H9 (cell line): Measurements from ENCODE around the gene SALL3. TPM values are rescaled to one million over a fixed set of nuclear protein-coding genes. Genes with fewer than 3 reads are reported as not detected.
A peak's percentile ranks its signal among the peaks of the same experiment; 100 is the strongest.

ENCODE experiments used
- DNase-seq: peaks from one replicate; pipeline ENCODE4 v3.0.0-alpha.2; 2017
- H2AFZ ChIP-seq: one replicate; pipeline ENCODE4 v1.6.1; 2013; ENCODE audit warnings: mild to moderate bottlenecking, low read length, control low read depth, moderate library complexity
- H2AK5ac ChIP-seq: 2 replicates; pipeline ENCODE4 v1.6.1; 2013; ENCODE audit warnings: low read length, control low read depth, mixed read lengths; ENCODE audit not compliant: insufficient read length
- H2BK120ac ChIP-seq: one replicate; pipeline ENCODE4 v1.6.1; 2013; ENCODE audit warnings: low read depth, mild to moderate bottlenecking, low read length, control low read depth, inconsistent platforms; ENCODE audit not compliant: poor library complexity, severe bottlenecking
- H2BK12ac ChIP-seq: 2 replicates; pipeline ENCODE4 v1.6.1; 2013; ENCODE audit warnings: low read length, control low read depth, mixed read lengths, low read depth; ENCODE audit not compliant: insufficient read length
- H2BK15ac ChIP-seq: 2 replicates; pipeline ENCODE4 v1.6.1; 2013; ENCODE audit warnings: low read depth, low read length, control low read depth
- H2BK20ac ChIP-seq: one replicate; pipeline ENCODE4 v1.6.1; 2013; ENCODE audit warnings: low read depth, mild to moderate bottlenecking, low read length, control low read depth, inconsistent platforms; ENCODE audit not compliant: poor library complexity, severe bottlenecking
- H2BK5ac ChIP-seq: 2 replicates; pipeline ENCODE4 v1.6.1; 2013; ENCODE audit warnings: low read length, control low read depth, mixed read lengths; ENCODE audit not compliant: insufficient read length
- H3K14ac ChIP-seq: 2 replicates; pipeline ENCODE4 v1.6.1; 2013; ENCODE audit warnings: low read length, control low read depth; ENCODE audit not compliant: insufficient read depth
- H3K18ac ChIP-seq: 2 replicates; pipeline ENCODE4 v1.6.1; 2013; ENCODE audit warnings: low read depth, mild to moderate bottlenecking, mixed read lengths, low read length, control low read depth; ENCODE audit not compliant: insufficient read length
- H3K23ac ChIP-seq: 2 replicates; pipeline ENCODE4 v1.6.1; 2013; ENCODE audit warnings: low read length, control low read depth, mixed read lengths, low read depth; ENCODE audit not compliant: insufficient read length
- H3K23me2 ChIP-seq: 2 replicates; pipeline ENCODE4 v1.6.1; 2013; ENCODE audit warnings: low read depth, mild to moderate bottlenecking, mixed read lengths, low read length, control low read depth; ENCODE audit not compliant: insufficient read length, poor library complexity, severe bottlenecking
- H3K27ac ChIP-seq: 2 replicates; pipeline ENCODE4 v1.5.1; 2013; ENCODE audit warnings: low read length, control low read depth, mixed read lengths, low read depth; ENCODE audit not compliant: insufficient read length
- H3K27me3 ChIP-seq: 2 replicates; pipeline ENCODE4 v1.6.1; 2013; ENCODE audit warnings: low read length, control low read depth, inconsistent platforms; ENCODE audit not compliant: insufficient read depth
- H3K4ac ChIP-seq: 2 replicates; pipeline ENCODE4 v1.6.1; 2013; ENCODE audit warnings: low read depth, mild to moderate bottlenecking, control low read depth, inconsistent platforms, low read length, moderate library complexity
- H3K4me1 ChIP-seq: 2 replicates; pipeline ENCODE4 v1.6.1; 2013; ENCODE audit warnings: low read length, control low read depth, inconsistent platforms; ENCODE audit not compliant: insufficient read depth
- H3K4me2 ChIP-seq: 2 replicates; pipeline ENCODE4 v1.6.1; 2013; ENCODE audit warnings: low read length, control low read depth, mixed read lengths; ENCODE audit not compliant: insufficient read length, insufficient read depth
- H3K56ac ChIP-seq: 2 replicates; pipeline ENCODE4 v1.6.1; 2013; ENCODE audit warnings: low read depth, mild to moderate bottlenecking, mixed read lengths, low read length, control low read depth; ENCODE audit not compliant: insufficient read length
- H3K79me1 ChIP-seq: 2 replicates; pipeline ENCODE4 v1.6.1; 2013; ENCODE audit warnings: low read depth, mild to moderate bottlenecking, moderate library complexity, low read length, control low read depth, inconsistent platforms; ENCODE audit not compliant: insufficient read depth, poor library complexity, severe bottlenecking
- H3K79me2 ChIP-seq: 2 replicates; pipeline ENCODE4 v1.6.1; 2013; ENCODE audit warnings: low read length, control low read depth, inconsistent platforms; ENCODE audit not compliant: insufficient read depth
- H3K9ac ChIP-seq: 2 replicates; pipeline ENCODE4 v1.6.1; 2013; ENCODE audit warnings: low read length, control low read depth, mixed read lengths; ENCODE audit not compliant: insufficient read length; ENCODE audit errors: extremely low read depth
- H3K9me3 ChIP-seq: one replicate; pipeline ENCODE4 v1.6.1; 2013; ENCODE audit warnings: low read depth, low read length, inconsistent platforms; ENCODE audit not compliant: control insufficient read depth
- H3T11ph ChIP-seq: one replicate; pipeline ENCODE4 v1.6.1; 2013; ENCODE audit warnings: mild to moderate bottlenecking, low read length, control low read depth, inconsistent platforms
- H4K20me1 ChIP-seq: one replicate; pipeline ENCODE4 v1.6.1; 2013; ENCODE audit not compliant: control insufficient read depth, insufficient read length, insufficient read depth
- H4K5ac ChIP-seq: 2 replicates; pipeline ENCODE4 v1.6.1; 2013; ENCODE audit warnings: low read depth, mild to moderate bottlenecking, mixed read lengths, low read length, control low read depth; ENCODE audit not compliant: insufficient read length
- H4K8ac ChIP-seq: replicated peaks from 2 replicates; pipeline ENCODE4 v1.6.1; 2013; ENCODE audit warnings: low read length, control low read depth, mixed read lengths, low read depth; ENCODE audit not compliant: insufficient read length
- H4K91ac ChIP-seq: 2 replicates; pipeline ENCODE4 v1.6.1; 2013; ENCODE audit warnings: low read depth, mild to moderate bottlenecking, moderate library complexity, mixed read lengths, low read length, control low read depth; ENCODE audit not compliant: insufficient read length
- H3K27ac Mint-ChIP-seq, 3 experiments: 2 replicates in 2 of 3; 3 replicates in 1 of 3; pipeline ENCODE4 v1.8.0; 2020 to 2021; ENCODE audit warnings: mixed read lengths in 3 of 3, mild to moderate bottlenecking in 1 of 3, moderate library complexity in 1 of 3
- H3K27me3 Mint-ChIP-seq: 2 replicates; pipeline ENCODE4 v1.8.0; 2021; ENCODE audit warnings: low read depth, mild to moderate bottlenecking, moderate library complexity, mixed read lengths
- H3K36me3 Mint-ChIP-seq, 3 experiments: 2 replicates in 2 of 3; 3 replicates in 1 of 3; pipeline ENCODE4 v1.8.0; 2020 to 2021; ENCODE audit warnings: low read depth in 3 of 3, mixed read lengths in 3 of 3; ENCODE audit not compliant: insufficient read depth in 1 of 3
- H3K4me1 Mint-ChIP-seq, 2 experiments: 2 replicates each; pipeline ENCODE4 v1.8.0; 2020; ENCODE audit warnings: mixed read lengths in 2 of 2
- H3K4me3 Mint-ChIP-seq, 2 experiments: 2 replicates in 1 of 2; 3 replicates in 1 of 2; pipeline ENCODE4 v1.8.0; 2020 to 2021; ENCODE audit warnings: mild to moderate bottlenecking in 2 of 2, mixed read lengths in 2 of 2, moderate library complexity in 1 of 2
- H3K9me3 Mint-ChIP-seq, 2 experiments: 2 replicates in 1 of 2; 3 replicates in 1 of 2; pipeline ENCODE4 v1.8.0; 2020; ENCODE audit warnings: mild to moderate bottlenecking in 2 of 2, mixed read lengths in 2 of 2, moderate library complexity in 1 of 2
- CTCF ChIP-seq: fragments of 200-600 bp; sonication (generic); conservative IDR thresholded peaks from 3 replicates; pipeline ENCODE4 v1.8.0; 2021; ENCODE audit warnings: antibody characterized with exemption, mild to moderate bottlenecking
- WGBS: extraction: QIAGEN DNeasy Blood & Tissue Kit; methylation state at CpG from one replicate; pipeline ENCODE4 v1.1.7; 2013; ENCODE audit warnings: missing lambda C conversion rate, low lambda C conversion rate, mixed read lengths; ENCODE audit not compliant: insufficient read length; ENCODE audit errors: extremely low coverage; 5-methylcytosine and 5-hydroxymethylcytosine counted together
- total RNA-seq: library from RNA; stranded (reverse); gene quantifications from 2 replicates; pipeline ENCODE4 v1.2.1, GENCODE V29; 2021

Gene SALL3
- total RNA-seq, 1 experiment from 2014 or later, result 52.4 TPM

- Histone ChIP-seq H2BK12ac (no peak overlapping the region), H3K4me2 (no peak overlapping the region), H2BK120ac (no peak overlapping the region), H2AFZ (no peak overlapping the region), H4K91ac (no peak overlapping the region), H4K8ac (no peak overlapping the region), H4K20me1 (no peaks in the 10 kb centered on the region), H3K14ac (no peak overlapping the region), H3K4ac (no peak overlapping the region), H2BK5ac (no peak overlapping the region), H2BK15ac (no peak overlapping the region), H3T11ph (no peak overlapping the region), H3K23ac (no peak overlapping the region), H3K27ac (no peak overlapping the region), H3K18ac (no peak overlapping the region), H3K79me2 (no peaks in the 10 kb centered on the region; the same call in 1 of the 2 replicates), H4K5ac (no peak overlapping the region), H3K79me1 (no peaks in the 10 kb centered on the region), H3K4me1 (no peaks in the 10 kb centered on the region), H3K9me3 (no peaks in the 10 kb centered on the region), H3K56ac (no peak overlapping the region), H2BK20ac (no peak overlapping the region), H3K9ac (no peak overlapping the region), H3K27me3 (no peaks in the 10 kb centered on the region), H3K23me2 (no peaks in the 10 kb centered on the region), H2AK5ac (no peak overlapping the region)
- H3K9me3 Mint-ChIP-seq, result no peaks in the 10 kb centered on the region
- peak overlapping the region in 2 of 3 experiments; percentile 39 to 65; a peak in 5 of 7 replicates for H3K27ac Mint-ChIP-seq
- no CpG with 5 or more reads among the region's 22 CpGs for WGBS
- H3K4me1 Mint-ChIP-seq, result peaks cover 9 to 14% of the 10 kb centered on the region in 2 experiments
- peaks cover 48 to 76% (median 67%) of the 10 kb centered on the region in 3 experiments for H3K36me3 Mint-ChIP-seq
- no peak for DNase-seq
- no peaks in the 10 kb centered on the region for H3K27me3 Mint-ChIP-seq
- TF ChIP-seq CTCF, result no peak
- H3K4me3 Mint-ChIP-seq, result no peak overlapping the region
Observed at GRCh38 chr18:78995740-78996395, 16.2 kb downstream of the SALL3 start.
